PC-3 (cell line): ENCODE data around the gene SYNJ2. TPM values are rescaled to one million over a fixed set of nuclear protein-coding genes. Genes with fewer than 3 reads are reported as not detected.

Experiments used
- ATAC-seq: fragments of 200-7000 bp; cut with Tn5 transposase; 2 replicates; pipeline ENCODE4 v1.9.1; 2020; ENCODE audit warnings: mild to moderate bottlenecking, moderate library complexity
- BruUV-seq: library from RNA; stranded (reverse); fragments of 400-500 nt; replicated peaks from 2 replicates; lab custom pipeline; 2021; lab: Mats Ljungman, UMichigan
- CTCF ChIA-PET: fragments of 300-600 bp; sonication (Branson Sonifier 250); formaldehyde crosslinking; loops from one replicate; lab custom pipeline; 2022; ENCODE audit warnings: antibody characterized with exemption; lab: Charles Lee
- POLR2A ChIA-PET: fragments of 300-600 bp; sonication (Branson Sonifier 250); formaldehyde crosslinking; loops from one replicate; lab custom pipeline; 2022; ENCODE audit warnings: antibody characterized with exemption; ENCODE audit not compliant: unreplicated experiment; lab: Charles Lee
- DNase-seq: peaks from one replicate; pipeline ENCODE4 v3.0.0-alpha.2; 2015
- H2AFZ ChIP-seq: fragments of 300-600 bp; sonication (generic); 2 replicates; pipeline ENCODE4 v1.6.0; 2016; ENCODE audit warnings: antibody characterized with exemption, low read length
- H3F3A ChIP-seq: fragments of 300-600 bp; sonication (generic); one replicate; pipeline ENCODE4 v1.6.0; 2017; ENCODE audit warnings: antibody characterized with exemption, low read length, control low read depth, mild to moderate bottlenecking; ENCODE audit not compliant: unreplicated experiment
- H3K27ac ChIP-seq: fragments of 300-600 bp; sonication (generic); 2 replicates; pipeline ENCODE4 v1.5.1; 2016; ENCODE audit warnings: mild to moderate bottlenecking, low read length
- H3K27me3 ChIP-seq: fragments of 300-600 bp; sonication (generic); 2 replicates; pipeline ENCODE4 v1.6.1; 2016; ENCODE audit warnings: low read length, mixed read lengths
- H3K36me3 ChIP-seq: fragments of 300-600 bp; sonication (generic); 2 replicates; pipeline ENCODE4 v1.6.1; 2016; ENCODE audit warnings: low read depth, mixed run types, low read length, mixed read lengths
- H3K4me1 ChIP-seq: fragments of 300-600 bp; sonication (generic); 2 replicates; pipeline ENCODE4 v1.5.1; 2016; ENCODE audit warnings: low read length; ENCODE audit not compliant: insufficient read depth
- H3K4me2 ChIP-seq: fragments of 300-600 bp; sonication (generic); 2 replicates; pipeline ENCODE4 v1.6.0; 2016; ENCODE audit warnings: low read length
- H3K4me3 ChIP-seq: fragments of 300-600 bp; sonication (generic); 2 replicates; pipeline ENCODE4 v1.5.1; 2016; ENCODE audit warnings: mild to moderate bottlenecking, low read length, mixed read lengths
- H3K79me2 ChIP-seq: fragments of 300-600 bp; sonication (generic); 2 replicates; pipeline ENCODE4 v1.6.1; 2017; ENCODE audit warnings: low read length, mixed read lengths
- H3K9ac ChIP-seq: fragments of 300-600 bp; sonication (generic); 2 replicates; pipeline ENCODE4 v1.6.0; 2016; ENCODE audit warnings: mild to moderate bottlenecking, low read length
- H3K9me2 ChIP-seq: fragments of 300-600 bp; sonication (generic); replicated peaks from 2 replicates; pipeline ENCODE4 v1.6.1; 2016; ENCODE audit warnings: mixed run types, low read length, mixed read lengths
- H3K9me3 ChIP-seq: fragments of 300-600 bp; sonication (generic); 2 replicates; pipeline ENCODE4 v1.6.1; 2016; ENCODE audit warnings: low read length, mixed read lengths
- H4K20me1 ChIP-seq: fragments of 300-600 bp; sonication (generic); 2 replicates; pipeline ENCODE4 v1.6.1; 2016; ENCODE audit warnings: low read length, mixed read lengths
- CTCF ChIP-seq: fragments of 300-600 bp; sonication (generic); conservative IDR thresholded peaks from 2 replicates; pipeline ENCODE4 v1.5.1; 2017; ENCODE audit warnings: antibody characterized with exemption, low read depth, mild to moderate bottlenecking, low read length
- EZH2 ChIP-seq: fragments of 300-600 bp; sonication (generic); IDR thresholded peaks from one replicate; pipeline ENCODE4 v1.6.1; 2017; ENCODE audit warnings: antibody characterized with exemption, mild to moderate bottlenecking, low read length; ENCODE audit not compliant: unreplicated experiment
- EZH2phosphoT487 ChIP-seq: fragments of 300-600 bp; sonication (generic); IDR thresholded peaks from 2 replicates; pipeline ENCODE4 v1.6.1; 2018; ENCODE audit warnings: mild to moderate bottlenecking, antibody characterized with exemption, low read length, borderline replicate concordance
- intact Hi-C: fragments of 100-400 bp; cut with micrococcal nuclease; formaldehyde crosslinking; loops from 2 replicates; pipeline ENCODE4 v1.9.0; 2023
- total RNA-seq: library from RNA; depleted of rRNA; stranded (reverse); fragments of >200 nt; gene quantifications from 2 replicates; pipeline ENCODE4 v1.2.3, GENCODE V29; 2014

Gene SYNJ2
- total RNA-seq, 1 experiment from 2014 or later, result 21.5 TPM

- peaks cover 46% of the 10 kb centered on the region for H3K4me1 ChIP-seq
- no peaks in the 10 kb centered on the region for H3K9me3 ChIP-seq
- DNase-seq (peak; percentile 71), ATAC-seq (peak; percentile 35)
- peak overlapping the region; percentile 98 for H3K27ac ChIP-seq
- H3K9ac ChIP-seq, result peak overlapping the region; percentile 83
- no TSS peak for BruUV-seq
- TF ChIP-seq EZH2phosphoT487, result no peak
- TF ChIP-seq EZH2, result no peak
- no peak for TF ChIP-seq CTCF
- peaks cover 6% of the 10 kb centered on the region for H3F3A ChIP-seq
- H2AFZ ChIP-seq, result no peak overlapping the region
- H3K4me2 ChIP-seq, result peak overlapping the region; percentile 59
- ChIA-PET CTCF (interaction anchor here (1.0 to 1.2 kb wide), 2 partner anchors 12 to 87 kb away, joined by 3 to 4 read pairs; no protein-coding TSS in a partner anchor), POLR2A (interaction anchor here (0.5 to 0.7 kb wide), 3 partner anchors 13 to 914 kb away, joined by 3 to 9 read pairs (median 5); no protein-coding TSS in a partner anchor)
- H3K27me3 ChIP-seq, result no peaks in the 10 kb centered on the region
- H3K4me3 ChIP-seq, result peak overlapping the region; percentile 6; the same call in 1 of the 2 replicates
- H3K79me2 ChIP-seq, result no peaks in the 10 kb centered on the region
- intact Hi-C loops, result loop anchor here (1.0 to 5.0 kb wide), 4 partner anchors 12 to 87 kb away; no protein-coding TSS in a partner anchor
- no peaks in the 10 kb centered on the region for H3K9me2 ChIP-seq
- 0 out of 2 replicates have a peak, but pooled peaks cover 4% of the 10 kb centered on the region for H3K36me3 ChIP-seq
- H4K20me1 ChIP-seq, result no peaks in the 10 kb centered on the region
Observed at GRCh38 chr6:158069800-158070195, 88.1 kb downstream of the SYNJ2 start.

- peak overlapping the region; percentile 98 for H3K27ac ChIP-seq
- CTCF ChIA-PET, result no interaction called here
- intact Hi-C loops, result no loop called here
Observed at GRCh38 chr6:158070513-158070912, 88.8 kb downstream of the SYNJ2 start.

More at GRCh38 chr6:158070513-158070912, 88.8 kb downstream of the SYNJ2 start:
- POLR2A ChIA-PET, result no interaction called here
- DNase-seq (no peak), ATAC-seq (no peak)
- Histone ChIP-seq H3F3A (peaks cover 6% of the 10 kb centered on the region), H3K9me3 (no peaks in the 10 kb centered on the region), H4K20me1 (no peaks in the 10 kb centered on the region), H3K4me2 (0 out of 2 replicates have a peak overlapping the region, but pooled peaks have one; percentile 59), H3K9ac (peak overlapping the region; percentile 83), H2AFZ (no peak overlapping the region), H3K4me1 (peaks cover 46% of the 10 kb centered on the region), H3K36me3 (0 out of 2 replicates have a peak, but pooled peaks cover 4% of the 10 kb centered on the region), H3K4me3 (no peak overlapping the region), H3K9me2 (no peaks in the 10 kb centered on the region), H3K79me2 (no peaks in the 10 kb centered on the region), H3K27me3 (no peaks in the 10 kb centered on the region)
- TF ChIP-seq CTCF (no peak), EZH2 (no peak)
- no TSS peak for BruUV-seq
